GM12891 (cell line): ENCODE results near the gene PIR.

Experiments used
- PAX5 ChIP-seq: IDR thresholded peaks from 2 replicates; pipeline ENCODE4 v1.6.1; 2011; ENCODE audit warnings: low read length, moderate library complexity, mild to moderate bottlenecking; ENCODE audit not compliant: insufficient read depth, severe bottlenecking
- POLR2A ChIP-seq: IDR thresholded peaks from 2 replicates; pipeline ENCODE4 v1.6.1; 2011; ENCODE audit warnings: low read depth, low read length, control low read depth
- POLR2AphosphoS5 ChIP-seq: IDR thresholded peaks from 2 replicates; pipeline ENCODE4 v1.6.1; 2011; ENCODE audit warnings: low read depth, low read length, control low read depth
- SPI1 ChIP-seq: IDR thresholded peaks from 2 replicates; pipeline ENCODE4 v1.6.1; 2011; ENCODE audit warnings: low read depth, low read length, control low read depth
- TAF1 ChIP-seq: IDR thresholded peaks from 2 replicates; pipeline ENCODE4 v1.6.1; 2011; ENCODE audit warnings: low read depth, low read length, control low read depth

GRCh38 chrX:15401378-15401777 is 91.8 kb downstream of the PIR start:
- no peak for TF ChIP-seq POLR2A
- TF ChIP-seq TAF1, result no peak
- no peak for TF ChIP-seq POLR2AphosphoS5
- no peak for TF ChIP-seq SPI1
- TF ChIP-seq PAX5, result no peak
